Measurements from ENCODE around the gene DIP2C. TPM values are rescaled to one million over a fixed set of nuclear protein-coding genes. Genes with fewer than 3 reads are reported as not detected.

Gene DIP2C
- polyA plus RNA-seq, 1 of the 3 experiments (the other 2 are of a cell fraction) = 8.7 TPM

DNA sequence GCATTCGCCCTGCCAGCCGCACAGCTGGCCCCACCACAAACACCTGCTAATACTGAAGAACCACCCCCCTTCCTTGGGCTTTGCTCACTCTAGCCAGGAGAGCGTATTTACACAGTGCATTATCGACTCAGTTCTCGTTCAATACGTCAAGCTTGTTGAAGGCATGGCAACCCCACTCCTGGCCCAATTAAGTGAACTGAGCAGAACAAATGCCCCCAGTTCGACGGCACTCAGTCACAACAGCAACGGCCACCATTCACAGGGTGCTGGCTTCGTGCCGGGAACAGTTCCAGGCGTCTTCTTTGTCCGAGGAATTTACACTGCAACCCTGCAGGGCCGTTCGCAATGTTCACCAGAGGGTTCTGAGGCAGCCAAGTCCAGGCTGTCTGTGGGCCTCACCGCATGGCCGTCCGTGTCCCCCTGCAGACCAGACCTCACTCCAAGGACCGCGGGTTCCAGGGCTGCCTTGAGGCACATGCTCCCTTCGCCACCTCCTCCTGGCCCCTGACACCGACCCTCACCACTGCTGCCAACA is 175.3 kb downstream of the DIP2C start:
- no peak overlapping the region for H3K4me3 ChIP-seq (ENCODE audit: low read depth in 2 of 2, low read length in 1 of 2)
- no peak overlapping the region for H3K9ac ChIP-seq
- H3F3A ChIP-seq (replicated peaks; ENCODE audit: insufficient read depth) = peaks cover 11% of the 10 kb centered on the region
- POLR2A ChIA-PET = no interaction called here
- H3K4me2 ChIP-seq = no peak overlapping the region
- no peak overlapping the region for H2AFZ ChIP-seq (ENCODE audit: low read depth)
- no peak for DNase-seq
- peaks cover 33% of the 10 kb centered on the region for H4K20me1 ChIP-seq (ENCODE audit: insufficient read depth)
- no peak overlapping the region for H3K27ac ChIP-seq (ENCODE audit: low read depth in 2 of 2, low read length in 1 of 2)
- peaks cover 0 to 3% of the 10 kb centered on the region in 2 experiments for H3K36me3 ChIP-seq (replicated peaks in 1 of 2; ENCODE audit: control insufficient read depth in 1 of 2, insufficient read depth in 2 of 2, low read length in 1 of 2)
- no peaks in the 10 kb centered on the region for H3K9me3 ChIP-seq
- CTCF ChIA-PET = interaction anchor here (4.2 to 5.5 kb wide), 2 partner anchors 271 to 275 kb away, joined by 31 to 54 read pairs; no protein-coding TSS in a partner anchor
- peaks cover 25% of the 10 kb centered on the region; the same call in 1 of the 2 replicates for H3K79me2 ChIP-seq (ENCODE audit: insufficient read depth)
- H3K4me1 ChIP-seq (ENCODE audit: control insufficient read depth in 1 of 2, insufficient read depth in 2 of 2, low read depth in 1 of 2, low read length in 1 of 2) = peaks cover 0 to 20% of the 10 kb centered on the region in 2 experiments; a peak in 1 of 4 replicates
- H3K9me2 ChIP-seq = no peaks in the 10 kb centered on the region
- WGBS (ENCODE audit: low lambda C conversion rate) = 92% methylated on average over 9 of the region's 22 CpGs
- no peak for TF ChIP-seq MXI1 (IDR thresholded peaks at IDR 0.05; ENCODE audit: low read depth, low read length)
- TF ChIP-seq SMC3 (IDR thresholded peaks at IDR 0.05; ENCODE audit: low read depth, low read length) = no peak
- no peak for TF ChIP-seq JUND (IDR thresholded peaks at IDR 0.05)
- TF ChIP-seq TAF1 (IDR thresholded peaks at IDR 0.05; ENCODE audit: borderline replicate concordance, low read depth, low read length) = no peak
- TF ChIP-seq, protein P1, sequence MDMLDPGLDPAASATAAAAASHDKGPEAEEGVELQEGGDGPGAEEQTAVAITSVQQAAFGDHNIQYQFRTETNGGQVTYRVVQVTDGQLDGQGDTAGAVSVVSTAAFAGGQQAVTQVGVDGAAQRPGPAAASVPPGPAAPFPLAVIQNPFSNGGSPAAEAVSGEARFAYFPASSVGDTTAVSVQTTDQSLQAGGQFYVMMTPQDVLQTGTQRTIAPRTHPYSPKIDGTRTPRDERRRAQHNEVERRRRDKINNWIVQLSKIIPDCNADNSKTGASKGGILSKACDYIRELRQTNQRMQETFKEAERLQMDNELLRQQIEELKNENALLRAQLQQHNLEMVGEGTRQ (IDR thresholded peaks at IDR 0.05; ENCODE audit: borderline replicate concordance, low read depth, low read length) = no peak
- no peak for TF ChIP-seq EP300 (IDR thresholded peaks at IDR 0.05; ENCODE audit: borderline replicate concordance in 1 of 2, low read depth in 1 of 2, low read length in 1 of 2)
- TF ChIP-seq EZH2phosphoT487 (IDR thresholded peaks at IDR 0.05; ENCODE audit: borderline replicate concordance, low read depth) = no peak
- no peak for TF ChIP-seq IRF3 (IDR thresholded peaks at IDR 0.05; ENCODE audit: low read depth, low read length)
- H3K27me3 ChIP-seq (ENCODE audit: insufficient read depth) = no peaks in the 10 kb centered on the region

DNA sequence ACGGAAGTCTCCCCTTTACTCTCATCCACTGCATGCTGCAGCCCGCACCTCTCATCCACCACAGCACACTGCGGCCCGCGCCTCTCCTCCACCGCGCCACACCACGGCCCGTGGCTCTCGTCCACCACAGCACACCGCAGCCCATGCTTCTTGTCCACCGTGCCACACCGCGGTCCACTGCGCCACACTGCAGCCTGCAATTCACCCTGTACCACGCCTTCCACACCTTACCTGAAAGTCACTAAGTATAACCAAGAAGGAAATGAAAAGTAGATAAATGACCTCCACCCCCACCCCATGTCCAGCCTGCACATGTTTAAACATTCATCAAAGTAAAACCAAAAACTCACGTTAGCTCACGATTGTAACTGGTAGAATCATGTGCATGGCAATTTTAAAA is 176.1 kb downstream of the DIP2C start:
- no peaks in the 10 kb centered on the region for H3K9me3 ChIP-seq
- peaks cover 0 to 3% of the 10 kb centered on the region in 2 experiments for H3K36me3 ChIP-seq (replicated peaks in 1 of 2; ENCODE audit: control insufficient read depth in 1 of 2, insufficient read depth in 2 of 2, low read length in 1 of 2)
- H4K20me1 ChIP-seq (ENCODE audit: insufficient read depth) = peaks cover 25% of the 10 kb centered on the region
- peaks cover 25% of the 10 kb centered on the region; the same call in 1 of the 2 replicates for H3K79me2 ChIP-seq (ENCODE audit: insufficient read depth)
- no peak overlapping the region for H3K4me3 ChIP-seq (ENCODE audit: low read depth in 2 of 2, low read length in 1 of 2)
- no peak overlapping the region for H3K4me2 ChIP-seq
- H3K27ac ChIP-seq (ENCODE audit: low read depth in 2 of 2, low read length in 1 of 2) = no peak overlapping the region
- POLR2A ChIA-PET = no interaction called here
- CTCF ChIA-PET = interaction anchor here (4.2 to 5.5 kb wide), 2 partner anchors 271 to 276 kb away, joined by 31 to 54 read pairs; no protein-coding TSS in a partner anchor
- DNase-seq = no peak
- no peaks in the 10 kb centered on the region for H3K27me3 ChIP-seq (ENCODE audit: insufficient read depth)
- 98% methylated on average over 18 of the region's 18 CpGs for WGBS (ENCODE audit: low lambda C conversion rate)
- H3K9me2 ChIP-seq = no peaks in the 10 kb centered on the region
- peaks cover 11% of the 10 kb centered on the region for H3F3A ChIP-seq (replicated peaks; ENCODE audit: insufficient read depth)
- H3K9ac ChIP-seq = no peak overlapping the region
- peaks cover 0 to 20% of the 10 kb centered on the region in 2 experiments; a peak in 1 of 4 replicates for H3K4me1 ChIP-seq (ENCODE audit: control insufficient read depth in 1 of 2, insufficient read depth in 2 of 2, low read depth in 1 of 2, low read length in 1 of 2)
- H2AFZ ChIP-seq (ENCODE audit: low read depth) = no peak overlapping the region
- TF ChIP-seq REST (IDR thresholded peaks at IDR 0.05; ENCODE audit: low read depth, low read length) (no peak), USF1 (IDR thresholded peaks at IDR 0.05; ENCODE audit: borderline replicate concordance, low read depth) (no peak), POLR2AphosphoS5 (IDR thresholded peaks at IDR 0.05; ENCODE audit: low read depth, low read length) (no peak), MEF2A (IDR thresholded peaks at IDR 0.05; ENCODE audit: borderline replicate concordance, low read depth) (no peak), RFX5 (IDR thresholded peaks at IDR 0.05; ENCODE audit: low read length) (no peak), ZBTB33 (IDR thresholded peaks at IDR 0.05; ENCODE audit: borderline replicate concordance, low read depth) (no peak), SMC3 (IDR thresholded peaks at IDR 0.05; ENCODE audit: low read depth, low read length) (no peak), EP300 (IDR thresholded peaks at IDR 0.05; ENCODE audit: borderline replicate concordance in 1 of 2, low read depth in 1 of 2, low read length in 1 of 2) (no peak)
- TF ChIP-seq, protein P2, sequence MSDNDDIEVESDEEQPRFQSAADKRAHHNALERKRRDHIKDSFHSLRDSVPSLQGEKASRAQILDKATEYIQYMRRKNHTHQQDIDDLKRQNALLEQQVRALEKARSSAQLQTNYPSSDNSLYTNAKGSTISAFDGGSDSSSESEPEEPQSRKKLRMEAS (IDR thresholded peaks at IDR 0.05; ENCODE audit: low read depth) = no peak
- TF ChIP-seq, protein P1 (IDR thresholded peaks at IDR 0.05; ENCODE audit: borderline replicate concordance, low read depth, low read length) = no peak
